B cell (primary cell): Measurements from ENCODE around the gene B4GALT1. TPM values are rescaled to one million over a fixed set of nuclear protein-coding genes. Genes with fewer than 3 reads are reported as not detected.

ENCODE experiments used
- ATAC-seq: fragments of 200-7000 bp; cut with Tn5 transposase; one replicate; pipeline ENCODE4 v1.10.0; 2021; ENCODE audit warnings: low read depth, mild to moderate bottlenecking, moderate number of reproducible peaks, moderate library complexity
- CTCF ChIA-PET: fragments of 350-600 bp; sonication (Branson Sonifier 250); formaldehyde crosslinking; loops from one replicate; lab custom pipeline; 2021; ENCODE audit warnings: antibody characterized with exemption, inconsistent platforms; lab: Charles Lee
- POLR2A ChIA-PET: fragments of 350-600 bp; sonication (Branson Sonifier 250); formaldehyde crosslinking; loops from one replicate; lab custom pipeline; 2021; ENCODE audit warnings: antibody characterized with exemption; lab: Charles Lee
- DNase-seq: peaks from one replicate; pipeline ENCODE4 v3.0.0; 2013
- H2AFZ ChIP-seq: 2 replicates; pipeline ENCODE4 v1.6.1; 2012; ENCODE audit warnings: mild to moderate bottlenecking, low read depth, low read length; ENCODE audit not compliant: insufficient read depth, poor library complexity, severe bottlenecking
- H3K27ac ChIP-seq, 2 donors: 1 replicate in 1 of 2; 2 replicates in 1 of 2; pipeline ENCODE4 v1.5.1; 2012 to 2013; ENCODE audit warnings: low read length in 2 of 2, mild to moderate bottlenecking in 2 of 2, moderate library complexity in 1 of 2
- H3K27me3 ChIP-seq, 4 experiments: fragments of 200-600 bp in 1 of 4; sonication (generic) in 1 of 4; replicated peaks in 1 of 4; 1 replicate in 2 of 4; 2 replicates in 2 of 4; pipeline versions ENCODE4 v1.6.1 to v1.7.0; 2013 to 2016; ENCODE audit warnings: low read length in 3 of 4, mild to moderate bottlenecking in 2 of 4, mixed read lengths in 1 of 4, moderate library complexity in 1 of 4; ENCODE audit not compliant: insufficient read depth in 4 of 4, control insufficient read depth in 3 of 4; ENCODE audit errors: control extremely low read depth in 1 of 4
- H3K36me3 ChIP-seq, 2 experiments: replicated peaks in 1 of 2; 1 replicate in 1 of 2; 2 replicates in 1 of 2; pipeline versions ENCODE4 v1.6.1 to v1.7.1; 2013; ENCODE audit warnings: low read length in 1 of 2; ENCODE audit not compliant: insufficient read depth in 2 of 2, control insufficient read depth in 1 of 2; ENCODE audit errors: control extremely low read depth in 1 of 2, extremely low read depth in 1 of 2
- H3K4me1 ChIP-seq, 2 donors: fragments of 200-600 bp in 1 of 2; sonication (generic) in 1 of 2; 1 replicate in 1 of 2; 2 replicates in 1 of 2; pipeline versions ENCODE4 v1.5.1 to v1.6.1; 2013 to 2017; ENCODE audit warnings: low read length in 2 of 2; ENCODE audit not compliant: control insufficient read depth in 2 of 2, insufficient read depth in 2 of 2
- H3K4me2 ChIP-seq: replicated peaks from 2 replicates; pipeline ENCODE3; 2012; ENCODE audit warnings: mild to moderate bottlenecking, low read depth, low read length; ENCODE audit not compliant: poor library complexity, severe bottlenecking
- H3K4me3 ChIP-seq, 5 experiments: fragments of 200-600 bp in 1 of 5; sonication (generic) in 1 of 5; 1 replicate in 3 of 5; 2 replicates in 2 of 5; pipeline versions ENCODE4 v1.5.1 to v1.7.0; 2011 to 2016; ENCODE audit warnings: low read length in 4 of 5, mild to moderate bottlenecking in 4 of 5, low read depth in 2 of 5, control low read depth in 1 of 5, moderate library complexity in 1 of 5; ENCODE audit not compliant: insufficient read depth in 1 of 5; ENCODE audit errors: control extremely low read depth in 1 of 5, extremely low read depth in 1 of 5
- H3K79me2 ChIP-seq: fragments of 200-600 bp; sonication (generic); one replicate; pipeline ENCODE4 v1.6.0; 2016; ENCODE audit warnings: low read length; ENCODE audit not compliant: control insufficient read depth, insufficient read depth
- H3K9ac ChIP-seq: fragments of 200-600 bp; sonication (generic); 2 replicates; pipeline ENCODE4 v1.6.1; 2017; ENCODE audit warnings: mild to moderate bottlenecking, low read length, moderate library complexity
- H3K9me3 ChIP-seq, 3 donors: one replicate each; pipeline versions ENCODE4 v1.6.1 to v1.7.1; 2013; ENCODE audit warnings: low read length in 2 of 3; ENCODE audit not compliant: control insufficient read depth in 2 of 3, insufficient read depth in 1 of 3; ENCODE audit errors: control extremely low read depth in 1 of 3
- H4K20me1 ChIP-seq: 2 replicates; pipeline ENCODE4 v1.6.0; 2012; ENCODE audit warnings: mild to moderate bottlenecking, low read length; ENCODE audit not compliant: insufficient read depth, control insufficient read depth, poor library complexity, severe bottlenecking
- H3K27ac Mint-ChIP-seq: one replicate; pipeline ENCODE4 v1.8.0; 2021; ENCODE audit warnings: mixed read lengths
- H3K27me3 Mint-ChIP-seq: one replicate; pipeline ENCODE4 v1.8.0; 2021; ENCODE audit warnings: mixed read lengths
- H3K4me1 Mint-ChIP-seq: one replicate; pipeline ENCODE4 v1.8.0; 2021; ENCODE audit warnings: mixed read lengths
- H3K4me3 Mint-ChIP-seq: one replicate; pipeline ENCODE4 v1.8.0; 2021; ENCODE audit warnings: mixed read lengths
- H3K9me3 Mint-ChIP-seq: one replicate; pipeline ENCODE4 v1.8.0; 2022; ENCODE audit warnings: mixed read lengths; ENCODE audit not compliant: insufficient read depth
- EZH2 ChIP-seq: IDR thresholded peaks from 2 replicates; pipeline ENCODE4 v1.6.1; 2012; ENCODE audit warnings: borderline replicate concordance, low read depth, mild to moderate bottlenecking, moderate library complexity, low read length; ENCODE audit not compliant: insufficient read depth, poor library complexity, severe bottlenecking
- WGBS: methylation state at CpG from one replicate; pipeline ENCODE4 v1.1.5; 2013; ENCODE audit warnings: missing lambda C conversion rate; ENCODE audit not compliant: insufficient coverage; 5-methylcytosine and 5-hydroxymethylcytosine counted together
- intact Hi-C: fragments of 100-400 bp; cut with micrococcal nuclease; formaldehyde crosslinking; loops from one replicate; pipeline ENCODE4 v1.10.0; 2022
- polyA plus RNA-seq: library from polyadenylated mRNA; depleted of rRNA; stranded (reverse); fragments of >200 nt; gene quantifications from 2 replicates; pipeline ENCODE4 v1.2.3, GENCODE V29; 2012
- total RNA-seq, 2 donors: library from RNA; stranded (reverse); fragments of 120-200 nt in 1 of 2; gene quantifications; 1 replicate in 1 of 2; 2 replicates in 1 of 2; pipeline versions ENCODE4 v1.2.3 to v1.2.4, GENCODE V29; 2013 to 2022
- TF ChIP-seq, protein P1 (sequence below): fragments of 200-600 bp; IDR thresholded peaks from one replicate; pipeline ENCODE4 v1.8.0; 2022; ENCODE audit warnings: antibody characterized with exemption, mild to moderate bottlenecking

Gene B4GALT1
- total and polyA plus RNA-seq, 2 donors (not counting 1 experiment from before 2014, with no cell fraction given), result 49.2 to 201 TPM

GRCh38 chr9:33081128-33081851 lies 85.8 kb downstream of the B4GALT1 start:
- H4K20me1 ChIP-seq, result no peaks in the 10 kb centered on the region
- H3K27ac ChIP-seq, result no peak overlapping the region
- H3K27ac Mint-ChIP-seq, result no peak overlapping the region
- H3K27me3 ChIP-seq, result no peaks in the 10 kb centered on the region
- peaks cover 0 to 5% (median 0%) of the 10 kb centered on the region in 3 donors for H3K9me3 ChIP-seq
- H2AFZ ChIP-seq, result no peak overlapping the region
- H3K4me3 ChIP-seq, result peak overlapping the region in 2 of 5 experiments; percentile 19 to 25
- ATAC-seq (no peak), DNase-seq (peak; percentile 82)
- CTCF ChIA-PET, result interaction anchor here (0.8 to 16.1 kb wide), 15 partner anchors 13 to 182 kb away, joined by 3 to 217 read pairs (median 4); partner anchors contain the start of gene B4GALT1
- no peak for TF ChIP-seq EZH2
- TF ChIP-seq, protein P1, sequence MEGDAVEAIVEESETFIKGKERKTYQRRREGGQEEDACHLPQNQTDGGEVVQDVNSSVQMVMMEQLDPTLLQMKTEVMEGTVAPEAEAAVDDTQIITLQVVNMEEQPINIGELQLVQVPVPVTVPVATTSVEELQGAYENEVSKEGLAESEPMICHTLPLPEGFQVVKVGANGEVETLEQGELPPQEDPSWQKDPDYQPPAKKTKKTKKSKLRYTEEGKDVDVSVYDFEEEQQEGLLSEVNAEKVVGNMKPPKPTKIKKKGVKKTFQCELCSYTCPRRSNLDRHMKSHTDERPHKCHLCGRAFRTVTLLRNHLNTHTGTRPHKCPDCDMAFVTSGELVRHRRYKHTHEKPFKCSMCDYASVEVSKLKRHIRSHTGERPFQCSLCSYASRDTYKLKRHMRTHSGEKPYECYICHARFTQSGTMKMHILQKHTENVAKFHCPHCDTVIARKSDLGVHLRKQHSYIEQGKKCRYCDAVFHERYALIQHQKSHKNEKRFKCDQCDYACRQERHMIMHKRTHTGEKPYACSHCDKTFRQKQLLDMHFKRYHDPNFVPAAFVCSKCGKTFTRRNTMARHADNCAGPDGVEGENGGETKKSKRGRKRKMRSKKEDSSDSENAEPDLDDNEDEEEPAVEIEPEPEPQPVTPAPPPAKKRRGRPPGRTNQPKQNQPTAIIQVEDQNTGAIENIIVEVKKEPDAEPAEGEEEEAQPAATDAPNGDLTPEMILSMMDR, result peak; percentile 84
- peak overlapping the region; percentile 63 for H3K4me2 ChIP-seq
- H3K79me2 ChIP-seq, result peaks cover 26% of the 10 kb centered on the region
- intact Hi-C loops, result loop anchor here (1.0 to 2.0 kb wide), 5 partner anchors 44 to 140 kb away; partner anchors contain the start of gene B4GALT1
- 0% methylated on average over 5 of the region's 9 CpGs for WGBS
- H3K36me3 ChIP-seq, result no peaks in the 10 kb centered on the region
- H3K27me3 Mint-ChIP-seq, result no peaks in the 10 kb centered on the region
- H3K9me3 Mint-ChIP-seq, result no peaks in the 10 kb centered on the region
- no peak overlapping the region for H3K4me3 Mint-ChIP-seq
- peaks cover 33 to 41% of the 10 kb centered on the region in 2 donors for H3K4me1 ChIP-seq
- H3K4me1 Mint-ChIP-seq, result peaks cover 46% of the 10 kb centered on the region
- POLR2A ChIA-PET, result no interaction called here
- H3K9ac ChIP-seq, result peak overlapping the region; percentile 25

DNA sequence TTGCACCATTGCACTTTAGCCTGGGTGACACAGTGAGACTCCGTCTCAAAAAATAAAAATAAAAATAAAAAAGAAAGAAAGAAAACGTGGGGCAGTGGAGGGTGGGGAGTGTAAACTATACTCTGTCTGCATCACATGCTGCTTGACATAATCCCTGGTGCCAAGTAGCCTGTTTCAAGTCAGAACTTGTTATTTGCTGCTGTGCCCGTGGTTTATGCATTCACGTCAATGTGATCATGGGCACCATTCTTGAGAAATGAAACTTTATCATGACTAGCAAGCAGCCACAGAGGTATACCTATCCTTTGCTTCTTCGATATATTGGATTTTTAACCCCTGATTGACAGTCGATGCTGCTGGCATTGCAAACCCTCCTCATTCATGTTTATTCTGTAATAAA lies 86.6 kb downstream of the B4GALT1 start:
- Histone ChIP-seq H4K20me1 (no peaks in the 10 kb centered on the region), H3K27ac (no peak overlapping the region), H3K27me3 (no peaks in the 10 kb centered on the region), H3K9ac (no peak overlapping the region), H3K4me3 (no peak overlapping the region), H3K4me1 (peaks cover 38 to 49% of the 10 kb centered on the region in 2 donors), H3K79me2 (peaks cover 33% of the 10 kb centered on the region), H3K36me3 (no peaks in the 10 kb centered on the region), H3K9me3 (peaks cover 0 to 2% (median 0%) of the 10 kb centered on the region in 3 donors), H3K4me2 (peak overlapping the region; percentile 63), H2AFZ (no peak overlapping the region)
- Mint-ChIP-seq H3K4me1 (peaks cover 48% of the 10 kb centered on the region), H3K27ac (no peak overlapping the region), H3K9me3 (no peaks in the 10 kb centered on the region), H3K4me3 (no peak overlapping the region), H3K27me3 (no peaks in the 10 kb centered on the region)
- DNase-seq, result no peak
- intact Hi-C loops, result loop anchor here (2.0 kb wide), 1 partner anchor 44 kb away; no protein-coding TSS in a partner anchor
- POLR2A ChIA-PET, result no interaction called here
- CTCF ChIA-PET, result interaction anchor here (0.8 to 16.1 kb wide), 12 partner anchors 12 to 183 kb away, joined by 3 to 217 read pairs (median 4); partner anchors contain the start of gene B4GALT1
- no peak for ATAC-seq
- TF ChIP-seq, protein P1, result no peak
- TF ChIP-seq EZH2, result no peak
- 80% methylated on average over 2 of the region's 6 CpGs for WGBS
